GM12801 (cell line): ENCODE results near the gene TTC28.

ENCODE experiments used
- CTCF ChIP-seq: IDR thresholded peaks from one replicate; pipeline ENCODE4 v1.5.1; 2011; ENCODE audit warnings: control low read depth; ENCODE audit not compliant: insufficient read length; ENCODE audit errors: extremely low read depth

Gene TTC28

GRCh38 chr22:28585324-28585723 is 94.3 kb downstream of the TTC28 start:
- no peak for TF ChIP-seq CTCF

- no peak for TF ChIP-seq CTCF
Observed at GRCh38 chr22:28582806-28583205, 96.8 kb downstream of the TTC28 start.

- no peak for TF ChIP-seq CTCF
Observed at GRCh38 chr22:28581016-28581415, 98.6 kb downstream of the TTC28 start.

GRCh38 chr22:28576162-28576561 is 103.5 kb downstream of the TTC28 start:
- no peak for TF ChIP-seq CTCF

GRCh38 chr22:28574159-28574788 is 105.4 kb downstream of the TTC28 start:
- TF ChIP-seq CTCF, result no peak

GRCh38 chr22:28570696-28571373 is 108.8 kb downstream of the TTC28 start:
- TF ChIP-seq CTCF, result no peak

GRCh38 chr22:28568099-28568498 is 111.5 kb downstream of the TTC28 start:
- TF ChIP-seq CTCF, result no peak
